ENCODE results near the gene BTD. TPM values are rescaled to one million over a fixed set of nuclear protein-coding genes. Genes with fewer than 3 reads are reported as not detected.

Gene BTD
- total RNA-seq, 1 donor from 2014 or later: 13.5 TPM

DNA sequence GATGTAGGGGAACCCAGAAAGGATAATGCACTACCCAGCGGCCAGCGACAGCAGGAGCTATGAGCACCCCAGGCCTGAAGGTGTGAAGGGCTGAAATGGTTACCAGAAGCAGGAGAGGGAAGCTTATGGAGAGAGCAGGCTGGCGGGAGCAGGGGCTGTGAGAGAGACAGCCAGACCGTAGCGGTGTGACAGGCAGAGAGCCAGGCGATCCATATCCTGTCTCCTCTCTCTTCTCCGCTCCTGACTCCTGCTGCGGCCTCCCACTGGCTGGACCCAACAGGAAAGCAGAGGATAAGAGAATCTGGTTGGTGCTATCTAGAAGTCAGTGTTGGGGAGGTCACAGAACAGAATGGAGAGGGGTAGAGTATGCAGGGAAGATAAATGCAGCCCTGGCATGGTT, 49.9 kb downstream of the BTD start:
- DNase-seq (ENCODE audit: missing footprints) (no peak), ATAC-seq (no peak)
- intact Hi-C loops (cut with DNase I): no loop called here

DNA sequence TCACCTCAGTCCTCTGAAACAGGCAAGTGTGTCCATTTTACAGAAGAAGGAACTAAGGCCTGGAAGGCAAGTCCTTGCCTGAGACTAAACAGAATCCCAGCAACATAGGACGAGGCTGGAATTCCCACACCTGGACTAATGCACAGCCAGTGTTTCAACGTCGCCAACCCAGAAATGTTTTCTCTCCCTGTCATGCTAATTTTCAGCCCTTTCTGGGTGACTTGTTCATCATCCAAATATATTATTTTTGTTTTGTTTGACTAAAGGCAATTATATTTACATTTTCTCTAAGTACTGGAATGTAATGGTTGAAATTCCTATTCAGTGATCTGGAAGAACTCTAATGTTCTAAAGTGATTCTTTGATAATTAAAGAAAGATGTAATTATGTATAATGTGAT, 51.8 kb downstream of the BTD start:
- intact Hi-C loops (cut with DNase I): no loop called here
- no peak for ATAC-seq
- DNase-seq (ENCODE audit: missing footprints): no peak

DNA sequence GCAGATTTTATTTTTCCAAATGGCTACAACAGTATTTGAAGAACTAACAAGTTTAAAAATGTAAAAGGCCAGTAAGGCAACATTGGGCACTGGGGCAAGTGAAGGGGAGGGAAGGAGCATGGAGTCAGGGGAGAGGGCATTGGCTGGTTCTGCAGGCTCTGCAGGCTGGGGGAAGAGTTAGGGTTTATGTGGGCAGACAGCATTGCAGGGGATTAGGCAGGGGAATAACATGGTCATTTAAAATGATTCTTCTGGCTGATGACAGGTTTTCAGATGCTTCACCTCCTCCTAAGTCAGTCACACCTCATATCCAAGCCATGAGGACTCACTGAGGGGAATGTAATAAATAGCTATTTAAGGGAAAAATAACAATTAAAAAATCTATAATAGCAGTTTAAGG, 52.6 kb downstream of the BTD start:
- ATAC-seq: no peak
- intact Hi-C loops (cut with DNase I): no loop called here
- no peak for DNase-seq (ENCODE audit: missing footprints)

DNA sequence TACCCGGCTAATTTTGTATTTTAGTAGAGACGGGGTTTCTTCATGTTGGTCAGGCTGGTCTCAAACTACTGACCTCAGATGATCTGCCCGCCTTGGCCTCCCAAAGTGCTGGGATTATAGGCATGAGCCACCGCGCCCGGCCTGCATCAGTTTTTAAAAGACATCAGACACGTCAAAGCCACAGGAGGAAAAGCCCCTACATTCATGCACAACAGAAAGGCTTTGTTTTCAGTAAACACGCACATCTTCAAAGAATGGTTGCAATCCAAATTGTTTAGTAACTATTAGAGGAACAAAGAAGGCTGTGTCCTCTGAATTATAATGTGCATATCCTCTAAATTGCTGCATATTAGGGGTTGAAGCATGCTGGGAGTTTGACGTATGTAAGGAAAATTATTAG, 53.3 kb downstream of the BTD start:
- ATAC-seq (no peak), DNase-seq (ENCODE audit: missing footprints) (no peak)
- intact Hi-C loops (cut with DNase I): no loop called here

DNA sequence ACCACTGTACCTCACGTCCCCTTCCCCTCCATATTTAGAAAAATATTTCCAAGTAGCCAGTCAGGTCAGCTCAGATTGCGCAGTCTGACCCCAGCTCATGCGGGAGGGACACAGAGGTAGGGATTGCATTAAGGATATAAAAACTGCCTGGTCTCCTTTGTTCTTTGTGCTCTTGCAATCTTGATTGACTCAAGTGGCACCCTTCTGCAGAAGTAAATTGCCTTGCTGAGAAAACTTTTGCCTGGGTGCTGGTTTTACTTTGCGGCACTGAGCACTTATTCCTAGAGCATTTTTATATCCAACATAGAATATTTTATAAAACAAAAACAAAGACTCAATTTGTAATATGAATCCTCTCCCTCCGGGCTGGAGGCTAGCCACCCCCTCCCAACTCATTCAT, 54.8 kb downstream of the BTD start:
- DNase-seq (ENCODE audit: missing footprints) (no peak), ATAC-seq (no peak)
- intact Hi-C loops (cut with DNase I): no loop called here

DNA sequence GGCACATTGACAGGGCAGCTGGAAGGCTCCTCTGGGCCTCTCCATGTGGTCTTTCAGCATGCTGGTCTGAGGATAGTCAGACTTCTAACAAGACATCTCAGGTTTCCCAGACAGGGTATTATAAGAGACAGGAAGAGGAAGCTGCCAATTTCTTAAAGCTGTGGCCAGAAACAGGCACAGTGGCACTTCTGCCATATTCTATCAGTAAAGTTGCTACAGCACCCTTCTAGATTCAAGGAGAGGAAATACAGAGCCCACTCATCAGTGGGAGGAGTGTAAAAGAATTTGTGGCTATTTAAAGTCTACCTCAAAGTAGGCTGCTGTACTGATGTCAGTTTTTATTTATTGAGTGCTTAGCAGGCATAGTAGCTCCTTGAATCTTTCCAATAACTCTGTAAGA, 55.5 kb downstream of the BTD start:
- DNase-seq (ENCODE audit: missing footprints) (no peak), ATAC-seq (no peak)
- intact Hi-C loops (cut with DNase I): no loop called here

DNA sequence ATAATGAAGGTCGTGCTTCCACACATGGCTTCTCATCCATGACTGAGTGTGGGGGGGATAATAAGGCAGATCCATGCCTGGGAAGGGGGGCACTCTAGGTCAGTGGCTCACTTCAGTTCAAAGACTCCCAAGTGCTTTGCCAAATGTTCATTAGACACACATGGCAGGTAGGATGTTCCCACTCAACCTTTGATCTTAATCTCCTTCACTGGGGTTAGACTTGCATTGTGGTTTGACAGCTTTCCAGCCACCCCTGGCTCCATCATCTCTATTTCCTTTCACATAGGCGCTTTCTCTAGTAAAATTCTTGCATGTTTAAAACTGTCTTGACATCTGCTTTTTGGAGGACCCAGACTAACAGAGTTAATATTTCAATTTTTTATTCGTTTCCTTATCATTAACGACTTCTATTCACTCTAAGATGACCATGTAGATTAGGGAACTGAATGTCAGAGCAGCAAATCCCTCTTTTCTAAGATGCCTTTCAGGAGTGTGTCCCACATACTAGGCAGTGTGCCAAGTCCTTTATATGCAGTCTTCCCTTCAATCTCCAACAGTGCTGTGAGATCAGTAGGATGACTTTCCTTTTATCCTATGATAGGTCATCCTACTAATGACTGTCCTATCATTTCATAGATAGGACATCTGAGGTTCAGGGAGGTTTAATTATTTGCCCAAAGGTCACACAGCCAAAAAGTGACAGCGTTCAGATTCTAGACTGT, 57.9 kb downstream of the BTD start:
- ATAC-seq: no peak
- intact Hi-C loops (cut with DNase I): no loop called here

DNA sequence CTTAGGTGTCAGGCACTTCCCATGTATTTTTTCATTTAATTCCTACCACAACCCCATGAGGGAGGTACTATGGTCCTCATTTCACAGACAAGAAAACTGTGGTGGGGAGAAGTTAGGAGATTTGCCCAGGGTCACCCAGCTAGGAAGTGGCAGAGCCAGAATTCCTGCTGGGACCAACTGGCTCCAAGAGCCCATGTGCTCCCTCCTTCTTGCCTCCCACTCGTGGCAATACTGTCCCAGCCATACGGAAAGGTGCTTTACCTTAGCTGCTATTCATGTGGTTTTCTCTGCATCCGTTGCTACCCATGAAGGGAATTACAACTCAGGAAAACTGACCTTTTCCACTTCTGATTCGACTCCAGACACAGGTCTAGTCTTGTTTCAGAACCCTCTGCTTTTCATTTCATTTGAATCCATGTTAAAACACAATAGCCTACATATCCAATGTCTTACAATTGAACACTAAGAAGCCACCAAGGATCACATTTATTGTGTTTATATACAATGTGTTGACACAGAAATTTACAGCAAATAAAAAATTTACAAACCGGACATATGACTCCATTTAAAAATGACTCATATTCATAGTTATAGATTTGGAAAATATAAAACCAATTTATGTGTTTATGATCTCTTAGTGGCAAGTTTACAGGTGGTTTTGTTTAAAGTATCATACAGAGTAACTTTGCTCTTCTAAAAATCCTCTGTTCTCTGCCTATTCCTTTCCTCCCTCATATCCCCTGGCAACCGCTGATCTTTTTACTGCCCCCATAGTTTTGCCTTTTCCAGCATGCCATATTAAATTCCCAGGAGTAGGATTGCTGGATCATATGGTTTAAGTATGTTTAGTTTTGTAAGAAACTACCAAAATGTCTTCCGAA, 58.8 kb downstream of the BTD start:
- intact Hi-C loops (cut with DNase I): no loop called here
- DNase-seq (ENCODE audit: missing footprints) (no peak), ATAC-seq (no peak)

More for the DNA sequence above, 57.9 kb downstream of the BTD start:
- DNase-seq (ENCODE audit: missing footprints): no peak

DNA sequence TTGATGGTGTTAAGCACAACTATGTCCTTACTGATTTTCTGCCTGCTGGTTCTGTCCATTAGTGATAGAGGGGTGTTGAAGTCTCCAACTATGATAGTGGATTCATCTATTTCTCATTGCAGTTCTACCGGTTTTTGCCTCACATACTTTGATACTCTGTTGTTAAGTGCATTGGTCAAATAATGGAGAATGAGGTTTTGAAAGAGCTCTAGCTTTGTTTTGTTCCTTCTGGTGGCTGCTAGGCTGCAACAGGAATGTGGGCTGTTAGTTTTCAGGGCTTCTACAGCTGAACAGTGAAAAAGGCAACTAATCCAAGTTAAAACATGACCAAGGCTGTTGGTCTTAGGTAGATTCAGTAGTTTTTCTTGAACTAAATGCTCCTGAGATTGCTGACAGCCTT, 62.6 kb downstream of the BTD start:
- ATAC-seq (no peak), DNase-seq (ENCODE audit: missing footprints) (no peak)
- intact Hi-C loops (cut with DNase I): no loop called here

DNA sequence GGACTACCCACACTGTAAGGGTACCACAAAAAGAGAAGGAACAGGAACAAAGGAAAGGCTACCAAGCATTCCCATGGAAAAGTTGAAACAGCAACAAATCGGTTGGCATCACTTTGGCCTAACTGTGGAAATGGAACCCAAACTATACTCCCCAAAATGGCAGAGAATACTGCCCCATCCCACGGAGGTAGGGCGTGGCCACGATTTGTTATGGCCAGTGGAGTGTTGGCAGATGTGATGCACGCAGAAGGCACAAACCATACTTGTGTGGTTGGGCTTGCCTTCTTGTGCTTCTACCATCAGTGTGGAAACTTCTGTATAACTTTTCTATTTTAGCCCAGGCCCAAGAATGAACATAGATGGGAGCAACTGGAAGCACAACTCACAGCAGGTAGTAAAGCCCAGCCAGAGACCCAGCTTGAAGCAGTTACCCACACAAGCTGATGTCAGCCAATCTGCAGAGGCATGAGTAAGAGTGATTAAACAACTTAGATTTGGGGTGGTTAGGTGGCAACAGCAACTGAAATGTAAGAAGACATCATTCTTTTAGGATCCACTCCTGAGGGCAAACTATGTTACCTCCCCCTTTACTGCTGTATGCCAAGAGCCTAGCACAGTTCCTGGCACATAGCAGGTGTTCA, 64.1 kb downstream of the BTD start:
- DNase-seq (ENCODE audit: missing footprints) (no peak), ATAC-seq (no peak)
- intact Hi-C loops (cut with DNase I): no loop called here

DNA sequence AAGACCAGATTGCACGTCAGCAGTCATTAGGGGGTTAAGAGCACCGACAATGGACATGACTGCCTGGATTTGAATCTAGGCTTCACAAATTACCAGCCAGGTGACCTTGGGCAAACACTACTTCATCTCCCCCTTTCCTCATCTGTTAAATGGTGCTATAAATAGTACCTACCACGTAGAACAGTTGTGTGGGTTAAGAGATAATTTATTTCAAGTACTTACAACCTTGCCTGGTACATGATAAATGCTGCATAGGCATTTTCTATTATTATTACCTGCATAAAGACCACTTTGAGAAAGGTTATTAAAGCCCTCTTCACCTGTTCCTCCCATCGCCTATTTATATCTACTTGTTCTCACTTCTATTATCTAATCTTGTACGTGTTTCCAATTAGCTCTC, 64.7 kb downstream of the BTD start:
- intact Hi-C loops (cut with DNase I): no loop called here
- ATAC-seq (no peak), DNase-seq (ENCODE audit: missing footprints) (no peak)

DNA sequence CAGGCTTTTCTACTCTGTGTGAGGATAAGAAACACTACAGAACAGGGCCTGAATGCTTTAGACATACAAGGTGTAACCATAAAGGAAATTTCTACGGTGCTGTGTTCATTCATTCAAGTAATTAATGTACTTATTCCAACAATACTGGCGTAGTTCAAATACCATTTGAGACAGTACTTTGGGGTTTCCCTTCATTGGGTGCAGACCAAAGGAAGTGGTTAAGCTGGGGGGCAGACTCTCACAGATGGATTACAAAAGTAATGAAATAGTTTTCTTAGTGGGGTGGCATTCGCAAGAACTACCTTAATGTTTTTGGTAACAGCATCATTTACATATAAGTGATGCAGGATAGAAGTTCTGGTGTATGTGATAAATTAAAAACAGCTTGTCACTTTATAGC, 65.9 kb downstream of the BTD start:
- intact Hi-C loops (cut with DNase I): no loop called here
- DNase-seq (ENCODE audit: missing footprints) (no peak), ATAC-seq (no peak)

DNA sequence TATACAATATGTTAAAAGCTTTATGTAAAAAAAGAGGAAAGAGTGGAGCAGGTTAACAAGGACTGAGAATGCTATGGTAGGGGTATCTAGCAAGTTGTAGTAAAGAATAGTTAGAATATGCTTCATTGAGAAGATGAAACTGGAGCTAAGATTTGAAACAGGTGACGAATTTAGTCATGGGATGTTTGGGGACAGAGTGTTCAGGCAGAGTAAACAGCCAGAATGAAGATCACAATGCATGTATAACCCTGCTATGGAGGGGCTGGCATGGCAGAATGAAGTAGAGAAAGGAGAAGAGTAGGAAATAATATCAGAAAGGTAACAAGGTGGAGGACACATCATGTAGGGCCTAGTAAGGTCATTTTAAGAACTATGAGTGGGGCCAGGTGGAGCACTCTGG, 72.0 kb downstream of the BTD start:
- no peak for DNase-seq (ENCODE audit: missing footprints)
- ATAC-seq: no peak
- intact Hi-C loops (cut with DNase I): no loop called here

DNA sequence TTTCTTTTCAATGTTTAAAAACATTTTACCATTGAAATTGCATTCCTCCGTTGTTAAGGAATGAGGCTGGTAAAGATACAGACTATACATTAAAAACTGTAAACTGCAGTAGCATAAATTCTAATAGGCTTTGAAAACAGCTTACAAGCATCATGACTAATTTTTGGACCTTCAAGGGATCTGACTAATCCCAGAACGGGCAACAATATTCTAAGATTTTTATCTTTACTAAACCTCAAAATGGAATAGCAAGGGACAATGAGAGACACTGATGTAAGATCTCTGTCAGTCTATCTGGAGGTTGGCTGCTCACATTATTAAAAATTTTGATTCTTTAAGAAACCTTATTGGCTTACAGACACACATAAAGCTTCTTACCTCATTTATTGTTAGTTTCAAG, 74.7 kb downstream of the BTD start:
- ATAC-seq: no peak
- intact Hi-C loops (cut with DNase I): loop anchor here (5.0 kb wide), 1 partner anchor 44 kb away; no protein-coding TSS in a partner anchor
- no peak for DNase-seq (ENCODE audit: missing footprints)

DNA sequence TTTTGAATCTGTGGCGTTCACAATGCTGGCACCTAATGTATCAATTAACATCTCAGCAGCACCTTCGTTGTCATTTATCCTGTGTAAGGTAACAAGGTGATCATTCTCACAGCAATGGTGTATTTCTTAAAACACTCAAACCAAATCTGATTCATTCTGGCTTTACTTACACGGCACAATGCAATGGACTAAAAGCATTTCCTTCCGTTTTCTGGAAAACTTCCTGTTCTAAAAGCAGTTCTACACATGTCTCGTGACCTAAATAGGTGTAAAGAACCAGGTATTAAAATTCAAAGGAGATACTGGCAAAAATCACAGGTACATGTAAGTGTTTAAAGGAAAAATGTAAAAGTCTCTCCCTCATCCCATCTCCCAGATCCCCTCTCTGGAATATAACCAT, 77.8 kb downstream of the BTD start:
- intact Hi-C loops (cut with DNase I): loop anchor here (5.0 kb wide), 1 partner anchor 47 kb away; no protein-coding TSS in a partner anchor
- ATAC-seq (no peak), DNase-seq (ENCODE audit: missing footprints) (no peak)

DNA sequence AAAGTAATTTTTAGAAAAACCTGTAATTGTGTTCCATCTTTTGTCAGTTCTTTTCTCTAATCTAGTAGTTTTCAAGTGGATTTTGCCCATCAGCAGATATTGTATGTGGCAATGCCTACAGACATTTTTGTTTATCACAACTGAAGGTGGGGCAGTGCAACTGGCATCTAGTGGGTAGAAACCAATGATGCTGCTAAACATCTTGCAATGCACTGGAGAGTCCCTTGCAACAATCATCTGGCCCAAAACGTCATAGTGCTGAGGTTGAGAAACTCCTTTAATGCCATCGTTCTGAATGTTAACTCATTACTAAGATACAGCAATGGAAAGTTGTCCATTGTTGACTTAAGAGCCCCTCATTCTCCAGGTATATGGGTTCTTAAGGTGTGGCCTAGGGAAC, 80.1 kb downstream of the BTD start:
- DNase-seq (ENCODE audit: missing footprints) (no peak), ATAC-seq (no peak)
- intact Hi-C loops (cut with DNase I): no loop called here

DNA sequence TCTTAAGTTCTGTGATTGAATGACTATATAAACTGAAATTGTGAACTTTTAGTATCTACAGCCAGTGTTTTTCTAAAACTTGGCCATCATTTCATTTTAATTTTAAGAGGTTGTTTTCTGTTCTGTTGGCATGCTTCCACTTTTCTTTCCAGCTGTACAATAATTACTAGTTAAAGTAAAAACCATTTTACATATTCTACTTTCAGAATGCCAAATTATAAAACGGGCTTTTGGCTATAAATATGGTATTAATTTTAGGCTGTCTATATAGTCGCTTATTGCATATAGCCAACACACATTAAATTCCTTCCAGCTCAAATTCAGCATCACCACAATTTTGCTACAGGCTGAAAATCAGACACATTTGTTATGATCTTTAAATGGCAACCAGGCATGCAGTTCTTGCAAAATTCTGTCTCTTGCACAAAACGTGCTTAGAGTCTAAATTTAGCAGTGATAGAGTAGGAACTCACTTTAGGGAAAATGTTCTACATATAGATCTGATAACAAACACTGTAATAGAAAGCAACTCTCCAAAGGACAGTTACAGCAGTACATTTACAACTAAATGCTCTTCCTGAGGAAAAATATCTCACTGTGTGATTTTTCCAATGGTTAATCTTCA, 81.1 kb downstream of the BTD start:
- no peak for ATAC-seq
- DNase-seq (ENCODE audit: missing footprints): no peak
- intact Hi-C loops (cut with DNase I): no loop called here

DNA sequence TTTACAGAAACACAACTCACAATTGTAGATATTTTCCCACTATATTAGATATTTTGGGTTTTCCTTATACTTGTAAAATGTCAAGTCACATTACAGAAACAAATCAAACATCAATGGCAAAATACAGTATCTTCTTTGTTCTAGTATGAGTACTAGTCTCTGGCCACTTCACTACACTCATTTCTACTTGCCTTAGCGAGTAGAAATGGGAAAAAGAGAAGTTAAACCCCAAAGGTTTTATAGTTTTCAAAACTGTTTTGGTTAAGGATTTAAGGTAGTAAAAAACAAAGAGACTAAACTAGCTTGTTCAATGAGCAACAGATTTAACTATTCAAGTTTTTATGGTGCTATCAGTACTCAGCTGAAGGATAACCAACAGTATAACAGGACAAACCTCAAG, 81.7 kb downstream of the BTD start:
- ATAC-seq: no peak
- no peak for DNase-seq (ENCODE audit: missing footprints)
- intact Hi-C loops (cut with DNase I): no loop called here

DNA sequence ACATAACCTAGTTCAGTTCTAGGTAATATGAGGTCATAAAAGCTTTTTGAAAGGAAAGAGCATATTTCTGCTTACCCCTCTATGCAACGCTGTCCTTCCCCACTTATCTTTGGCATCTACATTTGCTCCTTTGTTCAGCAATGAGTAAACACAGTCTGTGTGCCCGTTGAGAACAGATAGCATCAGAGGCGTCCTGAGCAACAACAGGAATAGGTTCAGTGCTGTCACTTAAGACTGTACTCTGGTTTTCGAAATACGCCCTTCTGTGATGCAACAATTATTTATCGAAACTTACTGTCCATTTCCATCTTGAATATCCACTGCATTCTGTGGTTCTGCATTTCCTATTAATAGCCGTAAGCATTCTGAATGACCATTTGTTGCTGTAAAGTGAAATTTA, 84.4 kb downstream of the BTD start:
- ATAC-seq: no peak
- no peak for DNase-seq (ENCODE audit: missing footprints)
- intact Hi-C loops (cut with DNase I): no loop called here
